Activated B cell treated with CpG ODN at 0.5 μM for 24 hours (primary cell): ENCODE measurements around the gene TUT1. TPM values are rescaled to one million over a fixed set of nuclear protein-coding genes. Genes with fewer than 3 reads are reported as not detected.

Experiments
- ATAC-seq: fragments of 200-7000 bp; cut with Tn5 transposase; one replicate; pipeline ENCODE4 v1.10.0; 2021; ENCODE audit warnings: low read depth, mild to moderate bottlenecking, moderate library complexity
- CTCF ChIA-PET: fragments of 350-600 bp; sonication (Branson Sonifier 250); formaldehyde crosslinking; loops from one replicate; lab custom pipeline; 2021; ENCODE audit warnings: antibody characterized with exemption; lab: Charles Lee
- POLR2A ChIA-PET: fragments of 350-600 bp; sonication (Branson Sonifier 250); formaldehyde crosslinking; loops from one replicate; lab custom pipeline; 2021; ENCODE audit warnings: antibody characterized with exemption; lab: Charles Lee
- DNase-seq: peaks from one replicate; pipeline ENCODE4 v3.0.0; 2022
- H3K27ac Mint-ChIP-seq: one replicate; pipeline ENCODE4 v1.8.0; 2020; ENCODE audit warnings: mixed read lengths
- H3K27me3 Mint-ChIP-seq: one replicate; pipeline ENCODE4 v1.8.0; 2021; ENCODE audit warnings: mixed read lengths
- H3K36me3 Mint-ChIP-seq: one replicate; pipeline ENCODE4 v1.8.0; 2021; ENCODE audit warnings: low read depth, mixed read lengths
- H3K4me1 Mint-ChIP-seq: one replicate; pipeline ENCODE4 v1.8.0; 2021; ENCODE audit warnings: mixed read lengths
- H3K4me3 Mint-ChIP-seq: one replicate; pipeline ENCODE4 v1.8.0; 2020; ENCODE audit warnings: mild to moderate bottlenecking, mixed read lengths
- H3K9me3 Mint-ChIP-seq: one replicate; pipeline ENCODE4 v1.8.0; 2020; ENCODE audit warnings: mixed read lengths
- intact Hi-C: fragments of 100-400 bp; cut with micrococcal nuclease; formaldehyde crosslinking; loops from one replicate; pipeline ENCODE4 v1.15.1; 2024
- total RNA-seq: library from RNA; stranded (reverse); gene quantifications from 2 replicates; pipeline ENCODE4 v1.2.3, GENCODE V29; 2022
- TF ChIP-seq, protein P1 (sequence below): fragments of 200-600 bp; IDR thresholded peaks from one replicate; pipeline ENCODE4 v1.8.0; 2022; ENCODE audit warnings: antibody characterized with exemption, mild to moderate bottlenecking

TUT1 gene
- total RNA-seq, 1 donor from 2014 or later = 30.9 TPM

DNA sequence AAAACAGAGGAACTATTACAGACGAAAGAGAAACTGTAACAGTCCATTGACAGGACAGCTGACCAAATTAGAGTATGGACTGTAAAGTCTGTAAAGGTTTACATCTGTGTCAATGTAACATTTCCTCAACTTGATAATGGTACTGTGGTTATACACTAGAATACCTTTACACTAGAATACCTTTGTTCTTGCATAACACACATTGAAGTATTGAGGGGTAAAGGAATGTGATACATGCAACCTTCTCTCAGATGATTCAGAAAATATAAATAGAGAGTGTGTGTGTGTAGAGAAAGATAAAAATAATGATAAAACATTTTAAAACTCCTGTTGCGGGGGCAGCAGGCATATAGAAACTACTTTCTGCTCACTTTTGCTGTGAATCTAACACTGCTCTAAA is 12.1 kb downstream of the TUT1 start:
- Mint-ChIP-seq H3K4me3 (no peak overlapping the region), H3K4me1 (peaks cover 11% of the 10 kb centered on the region), H3K9me3 (no peaks in the 10 kb centered on the region), H3K27me3 (no peaks in the 10 kb centered on the region), H3K27ac (no peak overlapping the region), H3K36me3 (peaks cover 55% of the 10 kb centered on the region)
- POLR2A ChIA-PET = no interaction called here
- CTCF ChIA-PET = no interaction called here
- no peak for ATAC-seq
- DNase-seq = no peak
- intact Hi-C loops = no loop called here
- TF ChIP-seq, protein P1, sequence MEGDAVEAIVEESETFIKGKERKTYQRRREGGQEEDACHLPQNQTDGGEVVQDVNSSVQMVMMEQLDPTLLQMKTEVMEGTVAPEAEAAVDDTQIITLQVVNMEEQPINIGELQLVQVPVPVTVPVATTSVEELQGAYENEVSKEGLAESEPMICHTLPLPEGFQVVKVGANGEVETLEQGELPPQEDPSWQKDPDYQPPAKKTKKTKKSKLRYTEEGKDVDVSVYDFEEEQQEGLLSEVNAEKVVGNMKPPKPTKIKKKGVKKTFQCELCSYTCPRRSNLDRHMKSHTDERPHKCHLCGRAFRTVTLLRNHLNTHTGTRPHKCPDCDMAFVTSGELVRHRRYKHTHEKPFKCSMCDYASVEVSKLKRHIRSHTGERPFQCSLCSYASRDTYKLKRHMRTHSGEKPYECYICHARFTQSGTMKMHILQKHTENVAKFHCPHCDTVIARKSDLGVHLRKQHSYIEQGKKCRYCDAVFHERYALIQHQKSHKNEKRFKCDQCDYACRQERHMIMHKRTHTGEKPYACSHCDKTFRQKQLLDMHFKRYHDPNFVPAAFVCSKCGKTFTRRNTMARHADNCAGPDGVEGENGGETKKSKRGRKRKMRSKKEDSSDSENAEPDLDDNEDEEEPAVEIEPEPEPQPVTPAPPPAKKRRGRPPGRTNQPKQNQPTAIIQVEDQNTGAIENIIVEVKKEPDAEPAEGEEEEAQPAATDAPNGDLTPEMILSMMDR = no peak

DNA sequence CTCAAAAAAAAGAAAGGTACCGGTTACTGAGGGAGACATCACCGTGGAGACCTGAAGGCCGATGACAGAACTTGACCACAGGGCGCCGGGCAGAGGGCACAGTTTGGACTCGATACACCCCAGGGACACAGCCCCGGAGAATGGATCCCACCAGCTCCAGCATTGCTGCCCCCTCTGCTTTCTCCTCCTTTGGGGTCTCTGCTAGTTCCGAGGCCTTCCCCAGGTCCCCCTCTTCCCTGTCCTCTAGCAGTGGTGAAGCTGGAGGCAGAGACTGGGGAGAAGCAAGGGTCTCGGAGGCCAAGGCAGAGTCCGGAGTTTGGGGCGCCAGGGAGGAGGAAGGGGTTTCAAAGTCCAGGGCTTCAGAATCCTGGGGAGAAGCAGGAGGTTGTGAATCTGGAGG is 12.8 kb downstream of the TUT1 start:
- no peak for DNase-seq
- CTCF ChIA-PET = interaction anchor here (0.6 kb wide), 1 partner anchor 10 kb away, joined by 5 read pairs; no protein-coding TSS in a partner anchor
- Mint-ChIP-seq H3K4me3 (no peak overlapping the region), H3K9me3 (no peaks in the 10 kb centered on the region), H3K27me3 (no peaks in the 10 kb centered on the region), H3K27ac (no peak overlapping the region), H3K36me3 (peaks cover 57% of the 10 kb centered on the region), H3K4me1 (peaks cover 17% of the 10 kb centered on the region)
- intact Hi-C loops = no loop called here
- no peak for ATAC-seq
- TF ChIP-seq, protein P1 = no peak
- POLR2A ChIA-PET = no interaction called here

DNA sequence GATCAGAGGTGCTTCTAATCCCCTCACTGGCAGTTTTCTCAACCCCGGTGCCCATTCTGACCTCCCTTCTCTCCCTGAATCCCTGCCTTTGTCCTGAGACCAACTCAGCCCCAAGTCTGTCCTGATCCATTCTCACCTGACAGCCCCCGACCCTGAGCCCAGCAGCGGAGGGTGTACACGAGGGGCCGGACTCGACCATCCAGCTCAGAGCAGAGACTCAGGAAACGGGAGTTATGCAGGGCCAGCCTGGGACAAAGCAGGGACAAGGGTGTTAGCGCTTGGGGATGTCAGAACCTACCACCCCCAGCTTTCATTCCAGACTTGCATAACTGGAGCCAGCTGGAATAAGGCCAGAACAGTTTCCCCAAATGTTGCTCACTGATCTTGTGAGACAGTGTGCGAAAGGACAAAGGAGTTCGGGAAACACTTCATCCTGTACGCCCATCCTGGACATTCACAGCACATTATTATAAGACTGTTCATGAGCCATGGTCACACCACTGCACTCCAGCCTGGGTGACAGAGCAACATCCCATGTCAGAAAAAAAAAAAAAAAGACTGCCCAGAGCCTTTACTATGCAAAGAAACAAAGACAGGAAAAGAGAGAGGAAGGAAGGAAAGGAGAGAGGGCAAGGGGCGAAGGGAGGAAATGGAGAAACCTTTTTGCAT is 14.1 kb downstream of the TUT1 start:
- TF ChIP-seq, protein P1 = no peak
- no peaks in the 10 kb centered on the region for H3K27me3 Mint-ChIP-seq
- no peak overlapping the region for H3K4me3 Mint-ChIP-seq
- peak overlapping the region; percentile 56 for H3K27ac Mint-ChIP-seq
- ATAC-seq (no peak), DNase-seq (no peak)
- H3K4me1 Mint-ChIP-seq = peaks cover 29% of the 10 kb centered on the region
- POLR2A ChIA-PET = interaction anchor here (0.6 to 1.1 kb wide), 3 partner anchors 14 to 70 kb away, joined by 3 to 4 read pairs (median 3); partner anchors contain the start of genes GANAB and TUT1
- H3K9me3 Mint-ChIP-seq = no peaks in the 10 kb centered on the region
- intact Hi-C loops = no loop called here
- peaks cover 63% of the 10 kb centered on the region for H3K36me3 Mint-ChIP-seq
- CTCF ChIA-PET = interaction anchor here (0.5 kb wide), 1 partner anchor 36 kb away, joined by 3 read pairs; the partner anchor contains the start of gene ROM1

DNA sequence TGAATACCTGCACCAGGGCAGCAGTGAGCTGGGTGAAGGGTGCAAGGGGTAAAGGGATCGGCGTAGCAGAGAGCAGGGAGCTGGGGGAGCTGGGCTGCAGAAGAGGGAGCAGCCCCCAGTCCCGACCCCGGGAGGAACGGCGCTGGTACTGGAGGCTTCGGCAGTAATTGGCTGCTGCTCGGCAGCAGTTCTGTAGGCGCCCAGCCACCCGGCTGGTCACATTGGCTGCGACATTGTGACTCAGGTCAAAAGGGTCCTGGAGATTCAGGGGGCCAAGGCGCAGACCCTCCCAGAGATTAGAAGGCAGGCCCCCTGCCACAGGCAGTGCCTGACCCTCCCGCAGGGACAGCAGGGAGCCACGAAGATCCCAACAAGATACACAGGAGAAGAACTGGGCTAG is 15.5 kb downstream of the TUT1 start:
- Mint-ChIP-seq H3K4me1 (peaks cover 43% of the 10 kb centered on the region), H3K36me3 (peaks cover 67% of the 10 kb centered on the region), H3K27me3 (no peaks in the 10 kb centered on the region), H3K27ac (no peak overlapping the region), H3K4me3 (no peak overlapping the region), H3K9me3 (no peaks in the 10 kb centered on the region)
- ATAC-seq (no peak), DNase-seq (no peak)
- ChIA-PET CTCF (no interaction called here), POLR2A (interaction anchor here (1.1 kb wide), 1 partner anchor 89 kb away, joined by 4 read pairs; the partner anchor contains the start of genes C11orf98 and CSKMT)
- intact Hi-C loops = no loop called here
- TF ChIP-seq, protein P1 = no peak

DNA sequence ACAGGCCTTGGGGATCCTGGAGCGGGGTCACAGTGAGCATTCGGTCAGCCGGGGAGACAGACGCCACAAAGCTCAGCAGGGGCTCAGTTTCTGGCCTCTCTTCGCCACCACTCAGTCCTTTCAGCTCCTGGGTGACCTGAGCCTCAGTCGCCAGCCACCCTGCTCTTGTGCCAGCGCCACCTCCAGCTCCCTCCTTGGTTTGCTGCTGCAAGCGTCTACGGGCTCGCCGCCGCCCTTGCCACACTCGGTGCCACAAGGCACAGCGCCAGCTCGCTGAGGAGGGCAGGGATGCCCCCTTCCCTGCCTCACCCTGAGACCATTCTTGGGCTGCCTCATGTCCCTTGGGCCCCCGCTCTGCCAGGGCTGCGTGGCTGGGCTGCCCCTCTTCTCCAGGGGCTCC is 16.2 kb downstream of the TUT1 start:
- Mint-ChIP-seq H3K4me3 (peak overlapping the region; percentile 97), H3K27ac (no peak overlapping the region), H3K27me3 (no peaks in the 10 kb centered on the region), H3K4me1 (peaks cover 46% of the 10 kb centered on the region), H3K36me3 (peaks cover 70% of the 10 kb centered on the region), H3K9me3 (no peaks in the 10 kb centered on the region)
- ChIA-PET CTCF (interaction anchor here (1.2 kb wide), 1 partner anchor 150 kb away, joined by 4 read pairs; no protein-coding TSS in a partner anchor), POLR2A (interaction anchor here (0.6 to 4.8 kb wide), 15 partner anchors 16 to 1584 kb away, joined by 3 to 121 read pairs (median 8); partner anchors contain the start of genes B3GAT3, C11orf98, CSKMT and EML3)
- TF ChIP-seq, protein P1 = no peak
- ATAC-seq = no peak
- DNase-seq = no peak
- intact Hi-C loops = no loop called here
